ENCODE measurements around the gene TMEM179. TPM values are rescaled to one million over a fixed set of nuclear protein-coding genes. Genes with fewer than 3 reads are reported as not detected.

Gene TMEM179
- total and polyA plus RNA-seq, 2 of the 8 experiments (the other 6 are each of a cell fraction or from before 2014, with no cell fraction given) = 2.9 to 4.0 TPM

- Histone ChIP-seq H3K79me2 (ENCODE audit: control insufficient read depth in 1 of 2, insufficient read depth in 2 of 2, low read length in 2 of 2) (no peaks in the 10 kb centered on the region), H3K18ac (ENCODE audit: extremely low read depth, low read length) (no peak overlapping the region), H3K4me1 (replicated peaks in 1 of 4; ENCODE audit: control insufficient read depth in 3 of 4, insufficient read depth in 4 of 4, low read length in 3 of 4) (no peaks in the 10 kb centered on the region), H2BK120ac (replicated peaks; ENCODE audit: low read depth, low read length) (no peak overlapping the region), H2AFZ (ENCODE audit: low read length) (no peak overlapping the region), H2BK5ac (ENCODE audit: low read depth, low read length) (no peak overlapping the region), H3K23me2 (ENCODE audit: low read depth, low read length) (no peaks in the 10 kb centered on the region), H3K9ac (replicated peaks in 1 of 4; ENCODE audit: extremely low read depth in 1 of 4, low read depth in 3 of 4, low read length in 3 of 4) (no peak overlapping the region), H3K4ac (replicated peaks; ENCODE audit: insufficient read length, low read depth, low read length) (no peak overlapping the region), H3K56ac (replicated peaks; ENCODE audit: insufficient read length, low read depth, low read length) (no peak overlapping the region), H3K79me1 (ENCODE audit: low read depth, low read length) (no peaks in the 10 kb centered on the region), H3K4me2 (ENCODE audit: insufficient read depth in 1 of 2, low read depth in 2 of 2, low read length in 2 of 2) (no peak overlapping the region), H2AK5ac (ENCODE audit: low read depth, low read length) (no peak overlapping the region), H2BK20ac (ENCODE audit: low read length) (0 out of 2 replicates have a peak overlapping the region, but pooled peaks have one; percentile 61), H2BK15ac (ENCODE audit: low read length) (peak overlapping the region; percentile 29; the same call in 1 of the 2 replicates), H3K36me3 (ENCODE audit: control insufficient read depth in 2 of 4, insufficient read depth in 4 of 4, low read length in 3 of 4) (no peaks in the 10 kb centered on the region), H4K8ac (ENCODE audit: extremely low read depth, insufficient read depth, low read length) (peak overlapping the region; percentile 68; the same call in 1 of the 2 replicates), H4K5ac (ENCODE audit: insufficient read length, low read depth, low read length) (no peak overlapping the region), H4K91ac (replicated peaks; ENCODE audit: insufficient read length, low read length) (no peak overlapping the region), H2BK12ac (ENCODE audit: low read depth, low read length) (no peak overlapping the region), H3K27me3 (replicated peaks in 1 of 4; ENCODE audit: control insufficient read depth in 3 of 4, extremely low read depth in 1 of 4, insufficient read depth in 3 of 4, low read length in 3 of 4) (no peaks in the 10 kb centered on the region), H3K9me3 (ENCODE audit: insufficient read depth in 2 of 2, low read depth in 1 of 2, low read length in 1 of 2) (no peaks in the 10 kb centered on the region), H4K20me1 (replicated peaks in 1 of 2; ENCODE audit: control insufficient read depth in 1 of 2, insufficient read depth in 2 of 2, low read length in 2 of 2) (no peaks in the 10 kb centered on the region), H3K4me3 (ENCODE audit: extremely low read depth in 1 of 4, insufficient read depth in 2 of 4, low read depth in 3 of 4, low read length in 4 of 4) (no peak overlapping the region), H3K27ac (ENCODE audit: low read depth, low read length) (no peak overlapping the region), H3K14ac (ENCODE audit: insufficient read length) (no peak overlapping the region), H3K23ac (ENCODE audit: insufficient read length) (no peak overlapping the region)
- WGBS, 2 experiments (ENCODE audit: extremely low coverage in 1 of 2, insufficient coverage in 1 of 2, insufficient read length in 1 of 2, insufficient replicate concordance in 2 of 2, low coverage in 1 of 2, low lambda C conversion rate in 2 of 2, missing lambda C conversion rate in 1 of 2) = 82% methylated on average over 10 of the region's 16 CpGs; no CpG with 5 or more reads in 1 of the 2 experiments
- DNase-seq (ENCODE audit: low read depth in 1 of 2, low spot score in 2 of 2) (no peak), FAIRE-seq (no peak)
- TF ChIP-seq FOSL1 (IDR thresholded peaks at IDR 0.05; ENCODE audit: insufficient read depth, low read depth, low read length) = no peak
- TF ChIP-seq CBX5 (IDR thresholded peaks at IDR 0.05; ENCODE audit: low read depth, low read length) = no peak
- no peak for TF ChIP-seq YY1 (IDR thresholded peaks at IDR 0.05; ENCODE audit: low read depth, low read length)
- TF ChIP-seq RNF2 (IDR thresholded peaks at IDR 0.05; ENCODE audit: borderline replicate concordance, low read depth, low read length, missing control alignments, poor library complexity, severe bottlenecking) = no peak
- no peak for TF ChIP-seq CEBPB (IDR thresholded peaks at IDR 0.05; ENCODE audit: low read depth, low read length)
- no peak for TF ChIP-seq POU5F1 (IDR thresholded peaks at IDR 0.05; ENCODE audit: low read depth, low read length)
- no peak for TF ChIP-seq CREB1 (IDR thresholded peaks at IDR 0.05)
- no peak for TF ChIP-seq SRF (IDR thresholded peaks at IDR 0.05; ENCODE audit: low read depth, low read length)
- no peak for TF ChIP-seq SAP30 (IDR thresholded peaks at IDR 0.05; ENCODE audit: insufficient read depth, insufficient replicate concordance, low read length)
- TF ChIP-seq EGR1 (IDR thresholded peaks at IDR 0.05; ENCODE audit: borderline replicate concordance, low read depth, low read length) = no peak
- POLR2A ChIA-PET (ENCODE audit: partially characterized antibody) = interaction anchor here (1.0 kb wide), 1 partner anchor 12 kb away, joined by 3 read pairs; no protein-coding TSS in a partner anchor
- CTCF ChIA-PET (ENCODE audit: partially characterized antibody) = interaction anchor here (0.7 to 1.9 kb wide), 5 partner anchors 10 to 64 kb away, joined by 3 to 10 read pairs (median 4); no protein-coding TSS in a partner anchor
Observed at GRCh38 chr14:104576232-104576969, 28.2 kb downstream of the TMEM179 start.

All from H1 (cell line).